SK-N-MC (cell line): ENCODE data around the gene RFC5.
"Not testable (repeated sequence)": the region's sequence is repeated elsewhere in the genome, so short reads cannot be mapped to it uniquely, and the experiment has no call there.

Experiments used
- DNase-seq: peaks from one replicate; pipeline ENCODE4 v3.0.0-alpha.2; 2011; ENCODE audit warnings: low read depth, low spot score
- H3K27ac ChIP-seq: fragments of 200-600 bp; sonication (generic); 2 replicates; pipeline ENCODE4 v1.5.1; 2016; ENCODE audit warnings: mixed run types
- H3K36me3 ChIP-seq: fragments of 200-600 bp; sonication (generic); 2 replicates; pipeline ENCODE4 v1.6.1; 2017; ENCODE audit warnings: antibody characterized with exemption, low read length, mixed read lengths; ENCODE audit not compliant: insufficient read depth
- H3K4me3 ChIP-seq: fragments of 200-600 bp; sonication (generic); 2 replicates; pipeline ENCODE4 v1.5.1; 2016
- H3K9ac ChIP-seq: fragments of 200-600 bp; sonication (generic); 2 replicates; pipeline ENCODE4 v1.8.0; 2017; ENCODE audit warnings: mixed run types, mixed read lengths; ENCODE audit not compliant: insufficient read length
- H3K9me3 ChIP-seq: fragments of 200-600 bp; sonication (generic); 2 replicates; pipeline ENCODE4 v1.6.1; 2017; ENCODE audit warnings: low read depth, mild to moderate bottlenecking, antibody characterized with exemption, low read length, moderate library complexity, mixed read lengths
- EZH2 ChIP-seq: fragments of 200-600 bp; sonication (generic); IDR thresholded peaks from one replicate; pipeline ENCODE4 v1.6.1; 2017; ENCODE audit warnings: antibody characterized with exemption
- FOXP2 ChIP-seq: optimal IDR thresholded peaks from 2 replicates; pipeline ENCODE3; 2011; ENCODE audit warnings: mild to moderate bottlenecking, moderate library complexity; ENCODE audit not compliant: insufficient read depth; ENCODE audit errors: extremely low read length, control extremely low read depth
- POLR2AphosphoS5 ChIP-seq: IDR thresholded peaks from 2 replicates; pipeline ENCODE4 v1.6.1; 2012; ENCODE audit warnings: mild to moderate bottlenecking, low read depth, low read length, borderline replicate concordance

The RFC5 gene

DNA sequence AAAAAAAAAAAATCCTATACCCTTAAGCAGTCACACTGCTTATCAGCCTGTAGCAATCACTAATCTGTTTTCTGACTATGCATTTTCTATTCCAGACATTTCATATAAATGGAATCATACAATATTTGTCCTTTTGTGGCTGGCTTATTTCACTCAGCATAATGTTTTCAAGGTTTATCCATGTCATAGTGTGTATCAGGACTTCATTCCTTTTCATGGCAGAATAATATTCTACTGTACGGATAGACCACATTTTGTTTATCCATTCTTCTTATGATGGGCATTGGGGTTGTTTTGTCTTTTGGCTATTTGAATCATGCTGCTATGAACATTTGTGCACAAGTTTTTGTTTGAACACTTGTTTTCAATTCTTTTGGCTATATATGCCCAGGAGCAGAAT lies 39.1 kb upstream of the RFC5 start:
- Histone ChIP-seq H3K4me3 (no peak overlapping the region), H3K9ac (no peak overlapping the region), H3K27ac (no peak overlapping the region), H3K36me3 (no peaks in the 10 kb centered on the region), H3K9me3 (no peaks in the 10 kb centered on the region)
- no peak for DNase-seq
- no peak for TF ChIP-seq POLR2AphosphoS5
- no peak for TF ChIP-seq EZH2
- TF ChIP-seq FOXP2 = no peak

DNA sequence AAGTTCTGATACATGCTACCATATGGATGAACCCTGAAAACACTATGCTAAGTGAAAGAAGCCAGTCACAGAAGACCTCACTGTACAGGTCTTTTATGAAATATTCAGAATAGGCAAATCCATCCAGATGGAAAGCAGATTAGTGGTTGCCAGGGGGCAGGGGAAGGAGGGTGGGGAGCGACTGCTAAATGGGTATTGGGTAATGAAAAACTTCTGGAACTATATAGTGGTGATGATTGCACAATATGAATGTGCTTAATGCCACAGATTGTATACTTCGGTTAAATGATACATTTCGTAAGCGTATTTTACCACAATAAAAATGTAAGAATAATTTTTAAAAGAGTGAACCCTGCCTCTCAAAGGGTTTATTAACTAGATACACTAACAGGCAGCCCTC lies 35.9 kb upstream of the RFC5 start:
- Histone ChIP-seq H3K27ac (peak overlapping the region; percentile 50; the same call in 1 of the 2 replicates), H3K4me3 (peak overlapping the region; percentile 47), H3K36me3 (no peaks in the 10 kb centered on the region), H3K9ac (no peak overlapping the region), H3K9me3 (no peaks in the 10 kb centered on the region)
- peak; percentile 65 for DNase-seq
- no peak for TF ChIP-seq POLR2AphosphoS5
- TF ChIP-seq FOXP2 = no peak
- TF ChIP-seq EZH2 = no peak

DNA sequence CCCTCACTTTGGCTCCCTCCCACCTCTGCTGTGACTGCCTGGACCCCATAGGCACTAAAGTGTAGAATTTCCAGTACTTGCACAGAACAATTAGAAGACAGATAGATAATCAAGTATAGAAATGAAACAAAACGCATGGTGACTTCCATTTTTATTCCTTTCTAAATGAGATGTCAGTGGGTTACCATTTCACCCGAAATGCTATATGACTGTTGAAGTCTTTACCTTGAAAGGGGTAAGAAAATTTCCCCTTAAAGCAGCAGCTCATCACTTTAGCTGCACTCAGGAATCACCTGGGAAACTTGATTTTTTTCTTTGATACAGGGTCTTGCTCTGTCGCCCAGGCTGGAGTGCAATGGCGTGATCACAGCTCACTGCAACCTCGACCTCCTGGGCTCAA lies 35.2 kb upstream of the RFC5 start:
- Histone ChIP-seq H3K4me3 (peak overlapping the region; percentile 47), H3K9me3 (no peaks in the 10 kb centered on the region), H3K9ac (no peak overlapping the region), H3K27ac (peak overlapping the region; percentile 50; the same call in 1 of the 2 replicates), H3K36me3 (no peaks in the 10 kb centered on the region)
- DNase-seq = no peak
- TF ChIP-seq EZH2 (no peak), POLR2AphosphoS5 (no peak), FOXP2 (no peak)

DNA sequence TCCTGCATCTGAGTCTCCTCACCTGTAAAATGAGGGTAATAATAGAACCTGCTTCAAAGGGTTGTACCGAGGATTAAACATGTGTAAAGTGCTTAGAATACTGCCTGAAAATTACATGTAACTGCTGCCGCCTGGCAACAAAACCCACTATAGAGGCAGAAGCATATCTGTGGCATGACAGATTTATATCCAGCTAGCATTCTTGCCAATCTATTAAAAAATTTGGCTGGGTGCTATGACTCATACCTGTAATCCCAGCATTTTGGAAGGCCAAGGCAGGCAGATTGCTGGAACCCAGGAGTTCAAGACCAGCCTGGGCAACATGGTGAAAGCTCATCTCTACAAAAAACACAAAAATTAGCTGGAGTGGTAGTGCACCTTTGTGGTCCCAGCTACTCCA lies 31.3 kb upstream of the RFC5 start:
- TF ChIP-seq FOXP2 (no peak), POLR2AphosphoS5 (no peak), EZH2 (no peak)
- Histone ChIP-seq H3K27ac (no peak overlapping the region), H3K9ac (no peak overlapping the region), H3K4me3 (no peak overlapping the region), H3K36me3 (no peaks in the 10 kb centered on the region), H3K9me3 (no peaks in the 10 kb centered on the region)
- no peak for DNase-seq

DNA sequence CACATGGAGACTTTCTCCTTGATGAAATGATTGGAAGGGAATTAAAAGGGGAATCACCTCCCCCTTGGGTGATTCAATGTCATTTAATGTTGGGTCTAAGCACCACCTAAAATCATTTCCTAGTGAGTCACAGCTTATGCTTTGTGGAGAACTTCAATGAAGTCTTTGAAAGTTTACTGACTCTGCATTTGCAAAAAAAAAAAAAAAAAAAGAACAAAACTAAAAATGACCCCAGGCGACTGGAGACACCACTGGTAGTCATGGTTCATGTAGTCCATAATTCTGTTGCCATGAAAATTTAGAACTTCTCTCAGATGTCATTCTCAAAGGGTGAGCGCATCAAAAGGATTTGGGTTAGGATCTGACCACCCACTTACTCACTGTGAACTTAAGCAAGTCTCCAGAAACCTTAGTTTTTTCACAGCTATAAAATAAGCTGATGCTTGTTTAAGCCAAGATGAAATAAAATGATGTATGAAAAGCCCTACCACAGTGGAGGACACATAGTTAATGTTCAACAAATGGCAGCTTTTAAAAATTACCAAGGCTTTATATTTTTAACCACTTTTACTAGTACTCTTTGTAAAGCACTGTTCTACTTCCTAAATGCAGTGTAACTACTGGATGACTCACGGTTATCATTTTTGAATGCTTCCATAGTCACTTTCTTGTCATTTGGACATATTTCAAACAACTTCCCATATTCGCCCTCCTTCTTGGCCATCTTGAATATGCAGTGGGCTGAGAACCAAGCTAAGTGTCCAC lies 29.6 kb upstream of the RFC5 start:
- no peak overlapping the region for H3K4me3 ChIP-seq
- no peak overlapping the region for H3K27ac ChIP-seq
- DNase-seq = no peak
- no peak overlapping the region for H3K9ac ChIP-seq
- H3K9me3 ChIP-seq = no peaks in the 10 kb centered on the region
- no peaks in the 10 kb centered on the region for H3K36me3 ChIP-seq
- TF ChIP-seq FOXP2 (no peak), EZH2 (no peak), POLR2AphosphoS5 (no peak)

DNA sequence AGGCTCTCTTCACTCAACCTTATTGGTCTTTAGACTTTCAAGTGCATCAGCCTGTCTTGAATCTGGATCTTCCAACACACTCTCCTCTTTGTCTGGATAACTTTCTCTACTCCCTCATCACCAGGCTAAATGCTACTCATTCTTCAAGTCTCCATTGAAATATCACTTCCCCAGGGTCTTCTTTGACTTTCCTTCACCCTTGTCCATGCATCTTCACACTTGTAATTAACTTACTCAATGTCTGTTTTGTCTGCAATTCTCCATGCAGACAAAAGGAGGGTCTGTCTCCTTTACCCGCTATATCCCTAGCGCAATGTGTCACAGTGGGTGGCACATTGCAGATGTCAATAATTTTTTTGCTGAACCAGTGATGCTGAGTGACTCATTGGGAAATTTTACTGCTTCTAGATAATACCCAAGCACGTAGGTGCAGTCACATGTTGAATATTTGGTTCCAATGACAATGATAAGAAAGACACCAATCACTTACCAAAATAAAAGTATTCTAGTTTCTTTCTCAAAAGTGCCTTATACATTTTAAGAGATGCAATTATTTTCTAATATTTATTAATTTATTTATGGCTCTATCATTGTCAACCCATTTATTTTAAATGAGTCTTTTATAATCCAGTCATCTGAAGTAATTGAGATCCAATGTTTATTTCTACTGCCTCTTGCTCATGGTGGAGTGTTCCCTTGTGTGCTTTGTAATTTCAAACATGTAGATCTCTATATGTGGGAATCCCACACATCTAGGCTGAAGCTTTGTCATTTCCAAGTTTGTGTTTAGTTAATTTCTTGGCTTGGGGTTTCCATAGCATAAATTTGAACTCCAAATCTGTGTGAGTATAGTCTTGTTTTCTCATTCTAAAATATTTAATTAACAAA lies 21.7 kb upstream of the RFC5 start:
- DNase-seq = no peak
- H3K9me3 ChIP-seq = no peaks in the 10 kb centered on the region
- no peak overlapping the region for H3K27ac ChIP-seq
- no peak overlapping the region for H3K4me3 ChIP-seq
- H3K9ac ChIP-seq = no peak overlapping the region
- no peak for TF ChIP-seq POLR2AphosphoS5
- TF ChIP-seq FOXP2 = no peak
- no peak for TF ChIP-seq EZH2
- H3K36me3 ChIP-seq = no peaks in the 10 kb centered on the region

DNA sequence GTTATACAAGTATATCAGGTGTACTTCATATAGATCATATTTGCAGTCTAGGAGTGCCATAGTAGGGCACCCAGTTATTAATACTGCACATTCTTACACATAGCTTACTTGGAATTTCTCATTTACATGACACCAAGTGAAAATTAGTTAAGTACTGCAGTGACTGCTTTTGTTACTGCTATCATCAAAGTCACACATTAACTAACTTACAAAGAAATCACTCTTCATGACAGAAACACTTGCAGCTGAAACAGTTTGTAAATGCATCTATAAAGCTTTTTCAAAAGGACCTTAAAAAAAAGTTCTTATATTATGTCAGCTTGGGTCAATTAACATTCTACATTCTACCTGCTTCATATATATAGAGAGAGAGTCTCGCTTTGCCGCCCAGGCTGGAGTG lies 17.8 kb upstream of the RFC5 start:
- Histone ChIP-seq H3K36me3 (no peaks in the 10 kb centered on the region), H3K9ac (no peak overlapping the region), H3K27ac (no peak overlapping the region), H3K4me3 (no peak overlapping the region), H3K9me3 (no peaks in the 10 kb centered on the region)
- no peak for DNase-seq
- no peak for TF ChIP-seq EZH2
- no peak for TF ChIP-seq FOXP2
- no peak for TF ChIP-seq POLR2AphosphoS5

DNA sequence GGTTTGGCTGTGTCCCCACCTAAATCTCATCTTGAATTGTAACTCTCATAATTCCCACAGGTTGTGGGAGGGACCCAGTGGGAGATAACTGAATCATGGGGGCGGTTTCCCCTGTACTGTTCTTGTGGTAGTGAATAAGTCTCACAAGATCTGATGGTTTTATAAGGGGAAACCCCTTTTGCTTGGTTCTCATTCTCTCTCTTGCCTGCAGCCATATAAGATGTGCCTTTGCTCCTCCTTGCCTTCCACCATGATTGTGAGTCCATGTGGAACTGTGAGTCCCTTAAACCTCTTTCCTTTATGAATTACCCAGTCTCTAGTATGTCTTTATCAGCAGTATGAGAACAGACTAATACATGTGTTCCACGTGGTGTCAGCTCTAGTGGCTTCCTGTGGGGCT lies 16.7 kb upstream of the RFC5 start:
- DNase-seq, H3K36me3 ChIP-seq, H3K27ac ChIP-seq: not testable (repeated sequence)

DNA sequence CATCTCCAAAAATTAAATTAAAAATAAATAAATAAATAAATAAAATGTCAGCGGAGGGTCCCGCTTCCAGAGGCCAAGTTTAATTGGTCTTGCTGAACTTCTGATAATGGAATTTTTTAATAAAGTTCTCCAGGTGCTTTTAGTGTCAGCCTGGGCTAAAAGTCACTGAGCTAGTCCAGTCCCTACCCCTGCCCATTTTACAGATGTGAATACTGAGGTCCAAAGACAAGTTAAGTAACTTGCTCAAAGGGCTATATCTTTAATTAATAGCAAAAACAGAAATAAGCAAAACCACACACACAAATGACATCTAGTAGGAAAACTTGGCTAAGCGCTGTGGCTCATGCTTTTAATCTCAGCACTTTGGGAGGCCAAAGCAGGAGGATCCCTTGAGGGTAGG lies 5.6 kb upstream of the RFC5 start:
- Histone ChIP-seq H3K4me3 (no peak overlapping the region), H3K9me3 (no peaks in the 10 kb centered on the region), H3K36me3 (no peaks in the 10 kb centered on the region), H3K9ac (no peak overlapping the region), H3K27ac (no peak overlapping the region)
- no peak for DNase-seq
- TF ChIP-seq FOXP2 (no peak), POLR2AphosphoS5 (no peak), EZH2 (no peak)

More for the DNA sequence above, 16.7 kb upstream of the RFC5 start:
- H3K9me3 ChIP-seq, H3K4me3 ChIP-seq, H3K9ac ChIP-seq: not testable (repeated sequence)

DNA sequence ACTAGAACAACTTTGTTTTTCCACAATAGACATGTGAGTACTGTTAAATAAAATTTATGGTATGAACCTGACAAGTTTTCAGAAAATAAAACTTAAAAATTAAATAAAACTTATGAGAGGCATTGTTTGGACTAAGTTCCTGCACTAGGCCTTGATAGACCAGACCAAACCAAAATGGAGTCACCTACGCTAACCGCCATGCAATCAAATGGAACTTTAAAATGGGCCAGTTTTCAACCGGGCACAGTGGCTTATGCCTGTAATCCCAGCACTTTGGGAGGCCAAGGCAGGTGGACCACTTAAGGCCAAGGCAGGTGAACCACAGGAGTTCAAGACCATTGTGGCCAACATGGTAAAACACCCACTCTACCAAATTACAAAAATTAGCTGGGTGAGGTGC lies 5.1 kb upstream of the RFC5 start:
- no peak for TF ChIP-seq EZH2
- no peak for TF ChIP-seq POLR2AphosphoS5
- TF ChIP-seq FOXP2 = no peak
- no peak for DNase-seq
- no peak overlapping the region for H3K4me3 ChIP-seq
- no peaks in the 10 kb centered on the region for H3K9me3 ChIP-seq
- H3K9ac ChIP-seq = no peak overlapping the region
- no peak overlapping the region for H3K27ac ChIP-seq
- H3K36me3 ChIP-seq = no peaks in the 10 kb centered on the region
